GM21825 (cell line): ENCODE data around the gene ONECUT3.

Experiments
- ATAC-seq: cut with Tn5 transposase; IDR thresholded peaks from one replicate; pipeline ENCODE4 v1.9.1; 2021; ENCODE audit warnings: mild to moderate bottlenecking, moderate library complexity; ENCODE audit not compliant: unreplicated experiment

ONECUT3 gene

DNA sequence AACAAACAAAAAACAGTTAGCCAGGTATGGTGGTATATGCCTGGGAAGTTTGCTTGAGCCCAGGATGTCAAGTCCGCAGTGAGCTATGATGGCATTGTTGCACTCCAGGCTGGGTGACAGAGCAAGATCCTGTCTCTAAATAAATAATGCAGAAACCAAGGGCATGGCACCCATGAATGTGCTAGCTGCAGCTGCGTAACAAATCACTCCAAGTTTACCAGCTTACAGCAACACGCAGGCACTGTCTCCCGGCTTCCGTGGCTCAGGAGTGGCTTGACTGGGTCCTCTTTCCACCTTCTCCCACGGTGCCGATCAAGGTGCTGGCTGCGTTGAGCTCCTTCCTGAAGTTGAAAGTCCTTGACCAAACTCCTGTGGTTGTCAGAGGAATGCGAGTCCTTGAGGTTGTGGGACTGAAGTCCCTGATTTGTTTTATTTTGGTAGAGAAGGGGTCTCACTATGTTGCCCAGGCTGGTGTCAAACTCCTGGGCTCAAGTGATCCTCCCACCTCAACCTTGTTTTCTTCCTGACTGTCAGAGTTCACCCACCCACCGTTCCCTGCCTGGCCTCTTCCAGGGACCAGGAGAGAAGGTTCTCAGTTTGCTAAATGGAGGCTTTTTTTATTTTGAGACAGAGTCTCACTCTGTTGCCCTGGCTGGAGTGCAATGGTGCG is 13.2 kb upstream of the ONECUT3 start:
- ATAC-seq = no peak

DNA sequence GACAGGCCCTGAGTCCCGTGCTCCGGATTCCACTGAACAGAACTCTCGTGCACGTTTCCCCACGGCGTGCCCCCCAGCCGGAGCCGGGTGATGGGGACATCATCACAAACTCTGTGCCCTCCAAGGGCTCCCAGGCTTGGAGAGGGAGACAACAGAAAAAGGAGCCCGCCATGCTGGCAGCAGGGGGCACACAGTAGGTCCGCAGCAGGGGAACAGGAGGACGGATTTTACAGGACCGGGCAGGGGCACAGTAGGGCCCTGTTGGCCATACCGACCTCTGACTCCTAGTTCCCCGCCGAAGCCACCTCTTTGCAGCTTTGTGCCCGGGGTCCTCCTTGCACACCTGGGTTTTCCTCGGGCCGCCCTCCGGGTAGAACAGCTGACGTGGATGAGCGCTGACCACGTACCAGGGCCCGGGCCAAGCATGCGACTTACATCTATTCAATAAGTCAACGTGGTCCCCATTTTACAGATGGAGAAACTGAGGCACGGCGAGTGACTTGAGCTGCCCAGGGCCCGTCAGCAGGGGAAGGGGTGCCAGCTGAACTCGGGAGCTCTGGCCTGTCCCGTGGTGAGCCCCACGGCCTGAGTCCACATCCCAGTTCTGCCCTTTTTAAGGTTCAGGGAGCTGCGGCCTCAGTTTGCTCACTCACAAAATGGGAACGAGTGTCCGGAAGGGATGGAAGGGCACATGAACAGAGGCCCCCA is 10.2 kb upstream of the ONECUT3 start:
- no peak for ATAC-seq

DNA sequence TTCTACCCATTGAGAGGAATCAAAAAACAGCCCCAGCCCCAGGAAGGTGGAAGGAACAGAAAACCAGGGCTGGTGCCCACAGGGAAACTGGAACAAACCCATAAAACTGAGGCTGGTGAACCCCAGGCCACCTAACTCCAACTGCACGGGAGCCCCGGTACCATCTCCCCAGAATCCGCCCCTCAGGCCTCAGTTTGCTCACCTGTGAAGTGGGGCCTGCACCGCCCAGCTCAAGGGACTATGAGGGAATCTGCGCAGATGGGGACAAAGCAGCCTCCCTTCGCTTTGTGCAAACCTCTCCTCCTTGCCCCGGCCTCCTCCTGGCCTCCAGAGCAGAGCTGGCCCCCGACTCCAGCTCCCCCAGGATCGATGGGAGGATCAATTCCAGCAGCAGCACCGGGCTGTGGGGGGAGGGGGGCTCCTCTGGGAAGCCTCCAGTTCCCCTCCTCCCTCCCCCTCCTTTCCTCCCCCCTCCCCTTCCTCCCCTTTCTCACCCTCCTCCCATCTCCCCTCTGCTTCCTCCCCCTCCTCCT is 9.1 kb upstream of the ONECUT3 start:
- no peak for ATAC-seq

DNA sequence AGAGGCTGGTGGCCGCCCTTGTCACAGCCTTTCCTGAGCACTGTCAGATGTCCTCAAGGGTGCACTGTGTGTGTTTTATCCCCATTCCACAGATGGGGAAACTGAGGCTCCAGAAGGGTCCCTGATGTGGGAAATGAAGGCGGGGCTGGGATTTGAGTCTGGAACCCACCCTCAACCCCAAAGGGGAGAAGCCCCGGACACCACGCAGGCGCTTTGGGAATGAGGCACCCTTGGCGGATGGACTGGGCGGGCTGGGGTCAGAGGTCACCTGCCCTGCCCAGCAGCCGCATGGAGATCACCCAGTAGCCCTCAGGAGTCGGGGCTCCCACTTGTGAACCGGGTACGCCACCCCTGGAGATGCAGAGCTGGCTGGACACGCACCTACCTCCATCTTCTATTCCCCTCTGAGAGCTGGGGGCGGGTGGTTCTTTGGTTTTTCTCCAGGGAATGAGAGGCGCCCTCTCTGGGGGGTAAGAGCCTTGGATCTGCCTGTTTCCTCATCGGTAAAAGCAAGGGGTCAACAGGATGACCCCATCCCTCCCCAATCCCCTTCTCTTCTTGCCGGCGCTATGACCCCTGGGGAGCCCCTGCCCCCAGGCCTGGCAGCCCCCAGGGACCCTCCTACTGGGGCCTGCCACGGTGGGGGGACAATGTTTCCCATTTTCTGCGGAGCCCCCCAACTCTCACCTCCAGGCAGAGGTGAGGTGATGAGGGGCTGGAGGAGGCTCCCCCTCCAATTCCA is 8.3 kb upstream of the ONECUT3 start:
- ATAC-seq = no peak

DNA sequence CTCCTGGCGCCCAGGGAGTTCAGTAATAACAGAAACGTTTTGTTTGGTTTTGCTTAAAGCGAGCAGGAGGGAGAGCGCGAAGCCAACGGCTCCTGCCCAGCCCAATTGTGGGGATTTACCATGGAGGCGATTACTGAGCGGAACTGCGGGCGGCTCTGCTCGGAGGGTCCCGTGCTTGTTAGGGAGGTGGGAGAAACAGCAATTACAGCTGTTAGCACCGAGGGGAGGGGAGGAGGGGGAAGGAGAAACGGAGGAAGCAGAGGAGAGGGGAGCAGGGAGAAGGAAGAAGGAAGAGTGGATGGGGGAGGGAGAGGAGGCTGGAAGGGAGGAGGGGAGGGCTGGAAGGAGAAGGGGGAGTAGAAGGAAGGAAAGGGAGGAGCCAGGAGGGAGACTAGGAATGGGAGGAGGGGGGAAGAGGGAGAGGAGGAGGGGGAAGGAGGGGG is 7.7 kb upstream of the ONECUT3 start:
- ATAC-seq = no peak

DNA sequence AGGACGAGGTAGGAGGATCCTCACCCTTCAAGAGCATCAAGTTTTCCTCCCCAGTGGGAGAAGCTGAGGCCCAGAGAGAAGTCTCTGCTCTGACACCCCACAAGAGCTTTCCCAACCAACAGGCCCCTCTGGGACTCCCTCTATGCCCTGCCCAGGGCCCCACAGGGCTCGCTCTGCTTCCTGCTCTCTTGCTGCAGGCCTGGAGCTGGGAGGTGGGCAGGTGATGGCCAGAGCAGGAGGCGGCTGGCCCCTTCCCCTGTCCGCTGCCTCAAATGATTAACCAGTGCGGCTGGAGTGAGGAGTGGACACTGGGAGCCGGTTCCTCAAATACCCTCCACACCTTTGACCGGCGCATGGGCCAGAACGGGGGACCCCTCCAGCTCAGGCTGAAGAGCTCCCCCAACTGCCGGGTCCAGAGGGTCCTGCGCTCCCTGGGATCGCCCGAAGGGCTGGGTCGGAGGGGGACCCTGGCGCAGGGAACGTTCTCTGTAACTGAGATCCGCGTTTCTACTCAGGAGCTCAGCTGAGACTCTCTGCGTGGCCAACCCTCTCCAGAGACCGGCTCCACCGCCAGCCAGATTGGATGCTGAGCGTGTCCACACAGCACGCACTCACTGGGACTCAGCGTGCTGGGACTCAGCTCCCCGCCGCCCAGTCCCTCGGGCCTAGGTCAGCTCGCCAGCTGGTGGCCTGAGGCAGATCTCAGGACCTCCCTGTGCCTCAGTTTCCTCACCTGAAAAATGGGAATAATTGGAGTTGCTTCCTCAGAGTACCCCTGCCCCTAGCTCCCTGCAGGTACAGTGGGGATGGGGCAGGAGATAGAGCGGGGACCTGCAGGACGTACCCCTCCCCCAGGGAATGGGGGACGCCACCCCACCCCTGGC is 6.7 kb upstream of the ONECUT3 start:
- ATAC-seq = no peak

DNA sequence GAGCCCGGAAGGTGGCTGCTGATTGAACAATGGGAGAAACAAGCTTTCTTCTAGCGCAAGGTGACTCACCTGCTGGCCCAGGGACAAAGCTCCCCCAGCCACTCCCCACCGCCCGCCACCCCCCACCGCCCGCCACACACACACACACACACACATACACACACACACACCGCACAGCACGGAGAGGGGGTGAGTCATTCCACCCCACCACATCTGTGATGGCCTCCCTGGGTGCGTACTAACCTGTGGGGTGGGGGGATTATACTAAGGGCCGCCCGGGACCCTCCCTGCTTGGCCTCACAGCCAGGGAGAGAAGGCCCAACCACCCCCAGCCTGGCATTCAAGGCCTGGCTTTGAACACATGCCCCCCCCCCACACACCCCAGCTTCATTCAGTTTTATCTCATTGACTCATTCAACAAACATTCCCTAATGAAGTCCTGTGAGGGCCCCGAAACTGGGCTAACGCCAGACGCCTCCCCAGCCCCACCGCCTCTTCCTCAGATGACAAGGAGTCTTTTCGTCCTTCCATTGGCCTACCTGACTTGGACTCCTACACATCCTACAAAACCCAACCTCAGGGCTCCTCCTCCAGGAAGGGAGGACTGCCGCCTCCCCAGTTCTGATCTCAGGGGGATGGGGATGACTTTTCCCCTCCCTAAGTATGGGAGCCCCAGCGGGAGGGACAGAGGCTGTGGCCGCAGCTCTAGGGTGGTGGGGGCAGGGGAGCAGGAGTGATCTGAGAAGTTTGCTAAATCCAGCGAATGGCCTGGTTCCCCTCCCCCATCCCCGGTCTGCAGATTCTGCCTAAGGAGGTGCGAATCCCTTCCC is 5.8 kb upstream of the ONECUT3 start:
- ATAC-seq = no peak

DNA sequence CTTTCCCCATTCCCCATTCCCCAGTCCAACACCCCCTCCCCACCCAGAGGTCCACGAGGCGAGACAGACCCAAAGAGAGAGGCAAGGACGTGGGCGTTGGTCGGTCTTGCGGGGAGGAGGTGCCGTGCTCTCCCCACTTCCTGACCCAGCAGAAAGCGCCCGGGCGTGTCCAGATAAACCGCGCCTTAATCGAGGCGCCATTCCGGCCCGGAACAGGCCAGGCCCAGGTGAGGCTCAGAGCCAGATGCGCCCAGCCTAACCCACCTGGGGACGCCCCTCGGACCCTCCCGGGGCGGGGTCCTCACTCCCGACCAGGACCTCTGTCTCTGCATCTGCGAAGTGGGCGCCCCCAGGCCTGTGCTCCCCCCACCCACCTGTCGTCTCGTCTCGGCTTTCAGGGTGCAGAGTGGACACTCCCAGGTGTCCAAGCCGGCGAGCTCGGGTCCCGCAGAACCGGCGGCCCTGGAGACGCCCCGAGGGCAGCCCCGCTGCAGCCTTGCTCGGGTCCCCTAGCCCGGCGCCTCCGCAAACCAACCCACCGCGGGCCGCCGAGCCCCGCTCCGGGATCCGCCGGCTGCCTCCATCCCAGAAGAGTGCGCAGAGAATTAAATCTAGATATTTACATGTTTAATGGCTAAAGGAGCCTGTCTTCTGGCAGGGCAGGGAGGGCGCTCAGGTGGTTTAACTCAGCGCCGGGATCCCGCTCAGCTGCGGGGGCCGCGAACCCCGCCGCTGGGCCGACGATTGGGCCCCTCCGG is 5.0 kb upstream of the ONECUT3 start:
- ATAC-seq = no peak

DNA sequence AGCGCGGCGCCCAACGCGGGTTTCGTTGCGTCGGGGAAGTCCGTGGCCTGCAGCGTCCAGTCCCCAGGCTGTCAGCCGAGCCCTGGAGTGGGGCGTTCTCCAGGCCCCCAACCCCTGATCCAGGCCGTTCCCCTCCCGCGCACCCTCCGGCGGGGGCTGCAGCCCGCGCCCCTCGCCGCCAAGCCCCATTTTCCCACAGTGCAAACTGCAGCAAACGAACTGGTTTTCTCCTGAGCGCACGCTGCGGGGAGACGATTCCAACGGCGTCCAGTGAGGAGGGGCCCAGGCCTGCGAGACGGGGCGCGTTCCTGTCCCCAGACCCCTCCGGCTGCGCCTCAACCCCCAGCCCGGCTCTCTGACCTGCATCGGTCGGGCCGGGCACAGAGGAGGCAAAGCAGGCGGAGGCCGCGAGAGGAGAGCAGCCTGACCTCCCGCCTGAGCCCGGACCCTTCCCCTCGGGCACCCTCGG is 4.4 kb upstream of the ONECUT3 start:
- ATAC-seq = no peak

DNA sequence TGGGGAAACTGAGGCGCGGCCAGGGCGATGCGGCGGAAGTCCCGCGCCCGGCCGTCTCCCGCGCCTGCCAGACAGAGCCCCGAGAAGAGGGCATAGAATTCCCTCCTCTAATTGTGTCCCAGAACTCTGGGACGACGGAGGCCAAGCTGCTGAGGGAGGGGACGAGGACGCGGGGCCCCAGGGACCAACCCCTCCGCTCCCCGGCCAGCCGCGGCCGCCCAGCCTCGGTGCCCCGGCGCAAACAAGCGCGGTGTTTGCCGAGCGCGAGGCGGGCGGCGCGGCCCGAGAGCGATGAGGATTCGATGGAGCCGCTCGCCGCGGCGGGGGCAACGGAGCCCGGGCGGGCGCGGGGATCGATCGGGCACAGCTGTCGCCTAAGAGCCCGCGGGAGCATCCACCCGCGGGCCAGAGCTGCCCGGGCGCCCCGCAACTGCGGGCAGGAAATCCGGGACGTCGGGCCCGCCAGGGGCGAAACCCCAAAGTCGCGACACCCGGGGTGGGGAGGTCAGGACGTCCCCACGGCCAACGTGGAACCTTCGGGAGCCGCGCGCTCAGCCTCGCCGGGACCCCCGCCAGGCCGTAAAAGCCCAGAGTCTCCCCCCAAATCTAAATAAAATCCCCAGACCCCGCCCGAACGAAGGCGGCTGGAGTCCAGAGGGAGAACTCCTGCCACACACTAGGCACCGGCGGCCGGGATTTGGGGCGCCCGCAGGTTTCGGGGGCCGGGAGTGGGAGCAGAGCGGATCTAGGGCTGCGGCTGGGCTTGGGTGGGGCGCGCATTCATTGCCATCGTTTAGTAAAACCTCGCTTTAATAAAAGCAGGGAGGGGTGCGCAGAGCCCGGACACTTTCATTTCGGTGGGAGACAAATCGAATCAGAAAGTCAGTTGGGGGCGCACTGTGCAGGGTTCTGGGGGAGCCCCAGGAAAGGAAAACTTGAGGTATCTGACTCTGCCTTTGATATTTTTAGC is 3.6 kb upstream of the ONECUT3 start:
- ATAC-seq = no peak

DNA sequence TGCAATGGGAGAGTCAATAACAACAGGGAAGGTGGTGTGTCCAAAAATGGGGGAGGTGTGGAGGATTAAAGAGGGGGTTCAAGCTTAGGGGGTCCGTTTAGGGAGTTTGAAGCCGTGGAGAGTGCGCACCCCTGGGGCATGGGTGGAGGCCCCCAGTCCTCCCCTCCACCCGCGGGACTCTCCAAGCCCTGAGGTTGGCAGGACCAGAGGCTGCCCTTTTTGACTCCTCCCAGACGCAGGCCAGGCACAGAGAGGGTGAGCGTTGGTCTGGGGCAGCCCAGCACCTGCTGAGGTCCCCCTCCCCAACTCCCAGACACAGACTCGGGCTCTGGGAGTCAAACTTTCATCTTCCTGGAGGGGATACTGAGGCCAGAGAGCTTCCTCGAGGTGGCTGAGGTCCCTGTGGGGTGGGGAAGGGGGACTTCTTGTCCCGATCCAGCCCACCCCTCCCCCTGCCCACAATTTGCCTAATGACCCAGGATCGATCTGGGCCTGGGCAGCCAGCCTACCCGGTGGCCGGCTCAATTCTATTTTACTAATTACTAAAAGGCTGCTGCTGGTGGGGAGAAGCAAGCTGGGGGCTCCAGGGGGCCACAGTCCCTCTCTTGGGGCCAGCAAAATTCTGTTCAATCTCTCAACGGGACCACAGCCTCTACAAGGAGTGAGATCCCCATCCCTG is 2.8 kb upstream of the ONECUT3 start:
- no peak for ATAC-seq

DNA sequence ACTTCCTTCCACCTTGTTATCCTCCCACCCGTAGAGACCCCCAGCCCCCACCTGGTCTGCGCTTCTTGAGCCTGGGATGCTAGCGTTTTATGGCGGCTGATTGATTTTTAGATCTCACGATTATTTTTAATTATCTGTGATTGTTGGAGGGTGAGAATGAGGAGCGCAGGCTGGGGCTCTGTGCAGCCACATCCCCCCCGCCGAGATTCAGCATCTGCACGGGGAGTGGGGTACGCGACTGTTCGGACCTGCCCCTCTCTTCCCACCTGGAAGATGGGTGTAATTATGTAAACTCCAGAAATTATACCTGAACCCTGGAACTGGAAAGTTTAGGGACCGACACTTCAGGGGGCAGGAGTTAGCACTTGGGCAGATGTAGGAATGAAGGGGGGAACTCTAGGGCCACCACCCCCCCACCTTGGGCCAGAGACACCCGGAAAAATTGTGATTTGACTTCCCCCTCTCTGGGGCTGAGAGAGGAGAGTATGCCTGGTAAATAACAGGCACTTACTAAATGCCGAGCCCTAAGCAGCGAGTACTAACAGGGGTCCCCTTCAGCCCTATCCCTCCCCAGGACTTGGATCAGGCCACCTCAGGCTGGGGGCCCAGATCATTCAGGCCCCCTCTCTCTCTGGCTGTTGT is 1.8 kb upstream of the ONECUT3 start:
- no peak for ATAC-seq

DNA sequence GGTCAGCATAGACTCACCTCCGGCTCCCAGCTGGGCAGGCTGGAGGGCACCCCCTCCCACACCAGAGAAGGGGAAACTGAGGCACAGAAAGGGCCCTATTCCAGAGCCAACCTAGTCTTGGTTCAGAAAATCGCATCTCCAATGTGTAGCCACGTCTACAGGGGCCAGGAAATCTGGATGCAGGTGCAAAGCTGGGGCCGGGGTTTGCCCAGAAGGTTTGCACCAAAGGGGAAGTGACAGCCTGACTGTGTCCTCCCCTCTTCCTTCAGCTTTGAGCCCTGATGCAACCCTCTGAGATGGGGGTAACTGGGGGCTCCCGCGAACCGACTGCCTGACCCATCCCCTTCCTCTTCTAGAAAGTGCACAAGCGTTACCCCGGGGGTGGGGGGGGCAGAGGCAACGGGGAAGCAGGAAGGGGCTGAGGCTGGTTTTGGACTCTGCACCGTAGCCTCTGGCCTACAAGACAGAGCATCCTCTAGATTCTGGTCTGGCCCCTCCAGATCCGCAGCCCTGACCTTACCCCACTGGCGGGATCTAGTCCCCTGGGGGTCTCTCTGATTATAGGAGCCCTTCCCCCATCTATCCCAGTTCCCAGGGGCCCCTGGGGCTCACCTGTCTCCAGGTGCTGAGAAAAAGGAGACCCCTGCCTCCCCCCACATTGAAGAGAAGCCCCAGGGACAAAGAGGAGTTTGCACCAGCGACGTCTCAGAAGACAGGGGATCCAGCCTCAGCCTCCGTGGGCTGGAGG is 1.1 kb upstream of the ONECUT3 start:
- ATAC-seq = no peak

DNA sequence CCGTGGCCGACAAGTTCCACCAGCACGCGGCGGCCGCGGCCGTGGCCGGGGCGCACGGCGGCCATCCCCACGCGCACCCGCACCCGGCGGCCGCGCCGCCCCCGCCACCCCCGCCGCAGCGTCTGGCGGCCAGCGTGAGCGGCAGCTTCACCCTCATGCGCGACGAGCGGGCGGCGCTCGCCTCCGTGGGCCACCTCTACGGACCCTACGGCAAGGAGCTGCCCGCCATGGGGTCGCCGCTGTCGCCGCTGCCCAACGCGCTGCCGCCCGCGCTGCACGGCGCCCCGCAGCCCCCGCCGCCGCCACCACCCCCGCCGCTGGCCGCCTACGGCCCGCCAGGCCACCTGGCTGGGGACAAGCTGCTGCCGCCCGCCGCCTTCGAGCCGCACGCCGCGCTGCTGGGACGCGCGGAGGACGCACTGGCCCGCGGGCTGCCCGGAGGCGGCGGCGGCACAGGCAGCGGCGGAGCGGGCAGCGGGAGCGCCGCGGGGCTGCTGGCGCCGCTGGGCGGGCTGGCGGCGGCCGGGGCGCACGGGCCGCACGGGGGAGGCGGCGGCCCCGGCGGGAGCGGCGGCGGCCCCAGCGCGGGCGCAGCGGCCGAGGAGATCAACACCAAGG is 821 bp downstream of the ONECUT3 start:
- no peak for ATAC-seq

DNA sequence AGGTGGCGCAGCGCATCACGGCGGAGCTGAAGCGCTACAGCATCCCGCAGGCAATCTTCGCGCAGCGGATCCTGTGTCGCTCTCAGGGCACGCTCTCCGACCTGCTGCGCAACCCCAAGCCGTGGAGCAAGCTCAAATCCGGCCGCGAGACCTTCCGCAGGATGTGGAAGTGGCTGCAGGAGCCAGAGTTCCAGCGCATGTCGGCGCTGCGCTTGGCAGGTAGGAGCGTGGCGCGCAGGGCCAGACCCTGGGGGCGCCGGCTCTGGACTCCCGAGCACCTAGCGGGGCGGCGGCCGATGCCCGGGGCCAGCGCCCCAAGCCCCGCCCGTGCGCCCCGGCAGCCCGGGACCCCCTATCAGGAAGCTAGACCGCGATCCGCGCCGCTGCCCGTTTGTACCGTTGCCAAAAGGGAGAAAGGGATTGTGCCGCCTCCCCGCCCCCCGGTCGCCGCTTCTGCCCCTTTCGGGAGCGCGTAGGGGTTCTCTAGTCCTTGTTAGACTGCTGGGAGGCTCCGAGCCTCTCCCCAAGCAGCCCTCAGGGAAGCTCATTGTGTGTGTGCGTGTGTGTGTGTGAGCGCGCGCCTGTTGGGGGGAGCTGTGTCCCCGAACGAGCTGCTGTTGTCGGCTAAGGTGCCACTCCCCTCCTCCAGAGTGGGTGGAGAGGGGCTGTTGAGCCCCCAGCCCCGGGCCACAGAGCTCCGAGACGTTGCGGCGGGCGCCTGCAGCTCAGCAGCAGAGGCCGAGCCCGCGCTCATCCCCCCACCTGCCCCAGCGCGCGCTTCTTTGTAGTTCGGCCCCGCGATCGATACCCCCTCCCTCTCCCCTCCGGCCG is 1.5 kb downstream of the ONECUT3 start:
- ATAC-seq = no peak
